ENCODE data around the gene PCLO.

- TF ChIP-seq POLR2AphosphoS5 (IDR thresholded peaks at IDR 0.05; ENCODE audit: low read depth, low read length) (no peak), POLR2A (IDR thresholded peaks at IDR 0.05; ENCODE audit: low read depth, low read length) (no peak)
These were observed 142.5 kb downstream of the PCLO start for GRCh38 chr7:83020161-83020560.
